IMR-90 (cell line): ENCODE results near the gene ESRRG. TPM values are rescaled to one million over a fixed set of nuclear protein-coding genes. Genes with fewer than 3 reads are reported as not detected.

Experiments used
- ATAC-seq: fragments of 200-7000 bp; cut with Tn5 transposase; 2 replicates; pipeline ENCODE4 v1.9.1; 2020; ENCODE audit warnings: low read depth, mild to moderate bottlenecking, moderate library complexity
- BruUV-seq: library from RNA; stranded (reverse); fragments of 400-500 nt; replicated peaks from 2 replicates; lab custom pipeline; 2021; lab: Mats Ljungman, UMichigan
- CTCF ChIA-PET: fragments of 300-600 bp; formaldehyde crosslinking; extraction: SDS; loops from one replicate; lab custom pipeline; 2021; ENCODE audit warnings: antibody characterized with exemption; lab: Yijun Ruan, JAX
- POLR2A ChIA-PET: fragments of 300-600 bp; sonication (Branson Sonifier 250); formaldehyde crosslinking; loops from one replicate; lab custom pipeline; 2022; ENCODE audit warnings: antibody characterized with exemption; ENCODE audit not compliant: unreplicated experiment; lab: Charles Lee
- DNase-seq: peaks from one replicate; pipeline ENCODE4 v3.0.0; 2013
- H2AFZ ChIP-seq: replicated peaks from 2 replicates; pipeline ENCODE3; 2013; ENCODE audit warnings: low read length, mild to moderate bottlenecking; ENCODE audit not compliant: poor library complexity
- H2AK5ac ChIP-seq: 2 replicates; pipeline ENCODE4 v1.6.1; 2013; ENCODE audit warnings: low read depth, low read length, inconsistent platforms
- H2AK9ac ChIP-seq: replicated peaks from 2 replicates; pipeline ENCODE3; 2013; ENCODE audit warnings: mild to moderate bottlenecking, low read depth, low read length, moderate library complexity; ENCODE audit not compliant: poor library complexity
- H2BK120ac ChIP-seq: 2 replicates; pipeline ENCODE4 v1.6.1; 2013; ENCODE audit warnings: low read depth, low read length, inconsistent platforms
- H2BK15ac ChIP-seq: 3 replicates; pipeline ENCODE4 v1.6.1; 2013; ENCODE audit warnings: low read depth, low read length, inconsistent platforms
- H2BK20ac ChIP-seq: 2 replicates; pipeline ENCODE4 v1.6.1; 2013; ENCODE audit warnings: low read depth, mild to moderate bottlenecking, inconsistent platforms, low read length, moderate library complexity
- H2BK5ac ChIP-seq: 2 replicates; pipeline ENCODE4 v1.6.1; 2013; ENCODE audit warnings: mild to moderate bottlenecking, low read depth, low read length, inconsistent platforms; ENCODE audit not compliant: poor library complexity, severe bottlenecking
- H3K14ac ChIP-seq: replicated peaks from 2 replicates; pipeline ENCODE4 v1.6.1; 2013; ENCODE audit warnings: low read depth, low read length, inconsistent platforms
- H3K18ac ChIP-seq: 2 replicates; pipeline ENCODE4 v1.6.1; 2013; ENCODE audit warnings: low read depth, low read length, control low read depth
- H3K23ac ChIP-seq: 2 replicates; pipeline ENCODE4 v1.6.1; 2013; ENCODE audit warnings: low read depth, low read length, inconsistent platforms
- H3K27ac ChIP-seq: 2 replicates; pipeline ENCODE4 v1.5.1; 2013; ENCODE audit warnings: mild to moderate bottlenecking, control low read depth, low read length; ENCODE audit not compliant: insufficient read depth
- H3K27me3 ChIP-seq: 2 replicates; pipeline ENCODE4 v1.6.1; 2013; ENCODE audit warnings: low read length; ENCODE audit not compliant: control insufficient read depth, insufficient read depth
- H3K36me3 ChIP-seq: 2 replicates; pipeline ENCODE4 v1.6.1; 2013; ENCODE audit warnings: low read length, mixed read lengths; ENCODE audit not compliant: control insufficient read depth, insufficient read depth
- H3K4ac ChIP-seq: 2 replicates; pipeline ENCODE4 v1.6.1; 2013; ENCODE audit warnings: low read depth, low read length, inconsistent platforms
- H3K4me1 ChIP-seq: 2 replicates; pipeline ENCODE4 v1.6.1; 2013; ENCODE audit warnings: low read length, mixed read lengths; ENCODE audit not compliant: control insufficient read depth, insufficient read depth
- H3K4me2 ChIP-seq: 2 replicates; pipeline ENCODE4 v1.6.1; 2013; ENCODE audit warnings: low read depth, mild to moderate bottlenecking, control low read depth, low read length, moderate library complexity
- H3K4me3 ChIP-seq: 2 replicates; pipeline ENCODE4 v1.5.1; 2013; ENCODE audit warnings: low read depth, mild to moderate bottlenecking, control low read depth, low read length, moderate library complexity; ENCODE audit not compliant: insufficient read depth
- H3K56ac ChIP-seq: 2 replicates; pipeline ENCODE4 v1.6.1; 2013; ENCODE audit warnings: low read length, inconsistent platforms; ENCODE audit not compliant: insufficient read depth; ENCODE audit errors: extremely low read depth
- H3K79me1 ChIP-seq, 2 experiments: 2 replicates each; pipeline ENCODE4 v1.6.1; 2013; ENCODE audit warnings: low read length in 2 of 2, inconsistent platforms in 1 of 2, low read depth in 1 of 2
- H3K9ac ChIP-seq: 2 replicates; pipeline ENCODE4 v1.6.1; 2013; ENCODE audit warnings: low read depth, low read length, control low read depth
- H3K9me1 ChIP-seq: 2 replicates; pipeline ENCODE4 v1.6.1; 2013; ENCODE audit warnings: low read length, inconsistent platforms; ENCODE audit not compliant: insufficient read depth
- H3K9me3 ChIP-seq: 2 replicates; pipeline ENCODE4 v1.6.1; 2013; ENCODE audit warnings: low read length; ENCODE audit not compliant: control insufficient read depth, insufficient read depth
- H4K20me1 ChIP-seq: 2 replicates; pipeline ENCODE4 v1.6.1; 2013; ENCODE audit warnings: low read length, inconsistent platforms; ENCODE audit not compliant: insufficient read depth
- H4K5ac ChIP-seq: 2 replicates; pipeline ENCODE4 v1.6.1; 2013; ENCODE audit warnings: mild to moderate bottlenecking, low read depth, low read length, control low read depth
- H4K8ac ChIP-seq, 2 experiments: 2 replicates each; pipeline ENCODE4 v1.6.1; 2013; ENCODE audit warnings: low read depth in 2 of 2, low read length in 2 of 2, control low read depth in 1 of 2, inconsistent platforms in 1 of 2
- H4K91ac ChIP-seq: 2 replicates; pipeline ENCODE4 v1.6.1; 2013; ENCODE audit warnings: low read depth, low read length, inconsistent platforms; ENCODE audit not compliant: insufficient read depth
- BHLHE40 ChIP-seq: fragments of 150-350 bp; IDR thresholded peaks from 2 replicates; pipeline ENCODE4 v1.6.1; 2016; ENCODE audit warnings: mild to moderate bottlenecking, low read depth, low read length
- CEBPB ChIP-seq: IDR thresholded peaks from 2 replicates; pipeline ENCODE4 v1.6.1; 2012; ENCODE audit warnings: low read depth, low read length, improper control_type of control experiment
- CHD1 ChIP-seq: IDR thresholded peaks from 2 replicates; pipeline ENCODE4 v1.6.1; 2012; ENCODE audit warnings: low read depth, low read length, improper control_type of control experiment
- FOS ChIP-seq: fragments of 150-350 bp; IDR thresholded peaks from 2 replicates; pipeline ENCODE4 v1.6.1; 2016; ENCODE audit warnings: low read depth, low read length
- MAFK ChIP-seq: IDR thresholded peaks from 2 replicates; pipeline ENCODE4 v1.6.1; 2012; ENCODE audit warnings: low read depth, low read length, improper control_type of control experiment
- MAZ ChIP-seq: IDR thresholded peaks from 2 replicates; pipeline ENCODE4 v1.6.1; 2012; ENCODE audit warnings: low read depth, mild to moderate bottlenecking, low read length, improper control_type of control experiment, moderate library complexity, borderline replicate concordance
- MXI1 ChIP-seq: IDR thresholded peaks from 2 replicates; pipeline ENCODE4 v1.6.1; 2012; ENCODE audit warnings: low read depth, mild to moderate bottlenecking, low read length, moderate library complexity, borderline replicate concordance
- NFE2L2 ChIP-seq: fragments of 150-350 bp; IDR thresholded peaks from 2 replicates; pipeline ENCODE4 v1.6.1; 2016; ENCODE audit warnings: low read depth, mild to moderate bottlenecking, low read length
- POLR2A ChIP-seq: IDR thresholded peaks from 2 replicates; pipeline ENCODE4 v1.6.1; 2012; ENCODE audit warnings: mild to moderate bottlenecking, low read depth, low read length
- RAD21 ChIP-seq: IDR thresholded peaks from 2 replicates; pipeline ENCODE4 v1.6.1; 2012; ENCODE audit warnings: low read length, improper control_type of control experiment
- RCOR1 ChIP-seq: IDR thresholded peaks from 2 replicates; pipeline ENCODE4 v1.6.1; 2012; ENCODE audit warnings: mild to moderate bottlenecking, low read length, improper control_type of control experiment; ENCODE audit not compliant: insufficient replicate concordance
- RFX5 ChIP-seq: IDR thresholded peaks from 2 replicates; pipeline ENCODE4 v1.8.0; 2012; ENCODE audit warnings: low read depth, mild to moderate bottlenecking, low read length, moderate library complexity
- SMC3 ChIP-seq: fragments of 150-350 bp; IDR thresholded peaks from 2 replicates; pipeline ENCODE4 v1.6.1; 2016; ENCODE audit warnings: low read depth, mild to moderate bottlenecking, antibody characterized with exemption, low read length, moderate library complexity
- dilution Hi-C: fragments of 300-500 bp; cut with HindIII; formaldehyde crosslinking; loops from one replicate; pipeline ENCODE4 v1.14.3; 2018; ENCODE audit warnings: low sequenced_read_pairs; ENCODE audit not compliant: unreplicated experiment
- in situ Hi-C: fragments of 300-500 bp; cut with MboI; formaldehyde crosslinking; loops from 3 replicates; pipeline ENCODE4 v1.14.3; 2019; ENCODE audit warnings: low sequenced_read_pairs, inconsistent platforms, mixed read lengths
- intact Hi-C: fragments of 100-400 bp; cut with micrococcal nuclease; formaldehyde crosslinking; loops from 2 replicates; pipeline ENCODE4 v1.10.0; 2022
- polyA plus RNA-seq, 3 experiments: library from polyadenylated mRNA; depleted of rRNA; stranded (reverse); fragments of >200 nt; gene quantifications; 2 replicates each; pipeline ENCODE4 v1.2.3, GENCODE V29; 2012; ENCODE audit warnings: low replicate concordance in 1 of 3
- total RNA-seq: library from RNA; depleted of rRNA; stranded (reverse); fragments of >200 nt; gene quantifications from 2 replicates; pipeline ENCODE4 v1.2.3, GENCODE V29; 2012
- TF ChIP-seq, protein P1 (sequence below): fragments of 150-350 bp; IDR thresholded peaks from 2 replicates; pipeline ENCODE4 v1.6.1; 2017; ENCODE audit warnings: mild to moderate bottlenecking, antibody characterized with exemption, low read length, low read depth
- TF ChIP-seq, protein P2 (sequence below): fragments of 150-350 bp; IDR thresholded peaks from 2 replicates; pipeline ENCODE4 v1.6.1; 2016; ENCODE audit warnings: low read depth, mild to moderate bottlenecking, low read length, moderate library complexity, borderline replicate concordance

Gene ESRRG
- total and polyA plus RNA-seq, 2 of the 4 experiments (the other 2 are of a cell fraction): 0.17 to 0.54 TPM

DNA sequence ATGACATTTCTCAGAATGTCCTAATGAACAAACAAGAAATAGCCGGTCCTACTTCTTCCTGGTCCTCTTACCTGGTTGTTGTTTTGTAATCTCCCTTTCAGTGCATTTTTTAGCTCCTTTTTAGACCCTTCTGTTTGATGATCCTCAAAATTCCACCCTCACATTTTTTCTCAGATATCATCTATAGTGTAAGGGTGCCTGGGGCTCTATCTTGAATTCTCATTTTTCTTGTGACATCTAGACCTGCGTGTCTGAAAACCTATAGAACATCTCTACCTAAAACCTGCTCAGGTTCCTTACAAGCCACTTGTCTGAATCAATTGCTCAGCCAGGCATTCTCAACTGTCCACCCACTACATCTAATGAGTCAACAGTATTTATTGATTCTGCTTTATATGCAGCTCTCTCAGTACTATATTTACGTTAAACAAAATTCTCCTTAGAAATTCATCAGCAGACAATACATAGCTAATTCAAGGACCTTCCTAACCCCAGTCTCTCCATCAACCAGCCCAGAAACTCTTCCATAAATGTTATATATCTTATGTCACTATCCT is 263.5 kb downstream of the ESRRG start (continued):
- no peak for TF ChIP-seq MXI1

DNA sequence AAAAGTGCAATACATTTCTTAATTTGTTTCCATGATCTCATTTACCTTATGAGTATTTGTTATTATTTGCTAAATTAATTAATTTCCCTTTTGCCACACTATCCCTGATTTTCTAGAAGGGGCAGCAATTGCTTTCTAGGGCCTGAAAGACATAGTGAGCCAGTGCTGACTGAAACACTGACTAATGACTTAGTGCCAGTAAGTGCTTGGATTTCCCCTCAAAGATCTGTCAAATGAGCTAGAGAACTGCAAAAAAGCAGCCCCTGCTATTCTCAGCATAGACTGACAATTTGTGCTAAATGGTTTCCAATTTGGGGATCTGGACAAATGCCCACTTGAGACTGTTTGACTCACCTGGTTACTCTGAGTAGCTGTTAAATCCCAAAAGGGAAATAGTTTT is 264.4 kb downstream of the ESRRG start:
- Histone ChIP-seq H3K14ac (peak overlapping the region; percentile 8; the same call in 1 of the 2 replicates), H4K20me1 (no peaks in the 10 kb centered on the region)
- DNase-seq: no peak
- TF ChIP-seq RCOR1: no peak
- no peak for TF ChIP-seq SMC3
- TF ChIP-seq RAD21: no peak
- no peak for TF ChIP-seq CHD1
- TF ChIP-seq, protein P1, sequence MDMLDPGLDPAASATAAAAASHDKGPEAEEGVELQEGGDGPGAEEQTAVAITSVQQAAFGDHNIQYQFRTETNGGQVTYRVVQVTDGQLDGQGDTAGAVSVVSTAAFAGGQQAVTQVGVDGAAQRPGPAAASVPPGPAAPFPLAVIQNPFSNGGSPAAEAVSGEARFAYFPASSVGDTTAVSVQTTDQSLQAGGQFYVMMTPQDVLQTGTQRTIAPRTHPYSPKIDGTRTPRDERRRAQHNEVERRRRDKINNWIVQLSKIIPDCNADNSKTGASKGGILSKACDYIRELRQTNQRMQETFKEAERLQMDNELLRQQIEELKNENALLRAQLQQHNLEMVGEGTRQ: no peak
- TF ChIP-seq, protein P2, sequence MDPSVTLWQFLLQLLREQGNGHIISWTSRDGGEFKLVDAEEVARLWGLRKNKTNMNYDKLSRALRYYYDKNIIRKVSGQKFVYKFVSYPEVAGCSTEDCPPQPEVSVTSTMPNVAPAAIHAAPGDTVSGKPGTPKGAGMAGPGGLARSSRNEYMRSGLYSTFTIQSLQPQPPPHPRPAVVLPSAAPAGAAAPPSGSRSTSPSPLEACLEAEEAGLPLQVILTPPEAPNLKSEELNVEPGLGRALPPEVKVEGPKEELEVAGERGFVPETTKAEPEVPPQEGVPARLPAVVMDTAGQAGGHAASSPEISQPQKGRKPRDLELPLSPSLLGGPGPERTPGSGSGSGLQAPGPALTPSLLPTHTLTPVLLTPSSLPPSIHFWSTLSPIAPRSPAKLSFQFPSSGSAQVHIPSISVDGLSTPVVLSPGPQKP: no peak
- TF ChIP-seq MAZ: no peak
- TF ChIP-seq POLR2A: no peak
- TF ChIP-seq BHLHE40: no peak
- no peak for TF ChIP-seq CEBPB
- no peak for TF ChIP-seq RFX5
- no peak for TF ChIP-seq MAFK
- TF ChIP-seq NFE2L2: no peak
- TF ChIP-seq FOS: no peak

More for the DNA sequence above, 264.4 kb downstream of the ESRRG start:
- Histone ChIP-seq H3K36me3 (no peaks in the 10 kb centered on the region), H4K91ac (peak overlapping the region; percentile 58), H2BK20ac (peak overlapping the region; percentile 72), H2BK15ac (0 out of 3 replicates have a peak overlapping the region, but pooled peaks have one; percentile 42), H3K4me3 (no peak overlapping the region), H3K27me3 (no peaks in the 10 kb centered on the region), H3K27ac (no peak overlapping the region), H4K5ac (peak overlapping the region; percentile 65; the same call in 1 of the 2 replicates), H2AFZ (no peak overlapping the region), H3K79me1 (peaks cover 0 to 4% of the 10 kb centered on the region in 2 experiments; a peak in 1 of 4 replicates), H4K8ac (0 out of 4 replicates have a peak overlapping the region, but pooled peaks of 1 of the 2 experiments have one; percentile 11), H2AK9ac (no peak overlapping the region), H2BK5ac (peak overlapping the region; percentile 97), H3K23ac (no peak overlapping the region), H3K9ac (no peak overlapping the region), H2BK120ac (peak overlapping the region; percentile 78), H2AK5ac (peak overlapping the region; percentile 41; the same call in 1 of the 2 replicates), H3K4me1 (peaks cover 21% of the 10 kb centered on the region), H3K4me2 (no peak overlapping the region), H3K18ac (peak overlapping the region; percentile 93), H3K9me3 (no peaks in the 10 kb centered on the region), H3K4ac (peak overlapping the region; percentile 26), H3K56ac (peak overlapping the region; percentile 20; the same call in 1 of the 2 replicates), H3K9me1 (peaks cover 5% of the 10 kb centered on the region)
- ATAC-seq: no peak
- ChIA-PET CTCF (no interaction called here), POLR2A (interaction anchor here (0.9 kb wide), 1 partner anchor 65 kb away, joined by 6 read pairs; no protein-coding TSS in a partner anchor)
- in situ Hi-C loops (no loop called here), dilution Hi-C loops (no loop called here), intact Hi-C loops (no loop called here)
- BruUV-seq: no TSS peak
